MCF 10A (cell line): ENCODE data around the gene DOK6. TPM values are rescaled to one million over a fixed set of nuclear protein-coding genes. Genes with fewer than 3 reads are reported as not detected.

ENCODE experiments used
- BruUV-seq: library from RNA; stranded (reverse); fragments of 400-500 nt; replicated peaks from 2 replicates; lab custom pipeline; 2021; lab: Mats Ljungman, UMichigan
- CTCF ChIA-PET: fragments of 300-600 bp; sonication (Branson Sonifier 250); formaldehyde crosslinking; extraction: SDS; loops from one replicate; lab custom pipeline; 2021; ENCODE audit warnings: antibody characterized with exemption, inconsistent platforms; lab: Yijun Ruan, JAX
- POLR2A ChIA-PET: fragments of 300-600, 350-650 bp; sonication (Branson Sonifier 250); formaldehyde crosslinking; extraction: SDS; loops from one replicate; lab custom pipeline; 2020; ENCODE audit warnings: antibody characterized with exemption, inconsistent platforms; lab: Yijun Ruan, JAX
- DNase-seq: peaks from one replicate; pipeline ENCODE4 v3.0.0-alpha.2; 2018; ENCODE audit not compliant: unreplicated experiment
- H3K27ac Mint-ChIP-seq: one replicate; pipeline ENCODE4 v1.8.0; 2022; ENCODE audit warnings: mild to moderate bottlenecking, low read depth, mixed read lengths; ENCODE audit not compliant: unreplicated experiment
- H3K27me3 Mint-ChIP-seq: one replicate; pipeline ENCODE4 v1.8.0; 2022; ENCODE audit warnings: mixed read lengths; ENCODE audit not compliant: insufficient read depth, unreplicated experiment
- H3K36me3 Mint-ChIP-seq: one replicate; pipeline ENCODE4 v1.8.0; 2022; ENCODE audit warnings: mild to moderate bottlenecking, moderate library complexity, mixed read lengths; ENCODE audit not compliant: insufficient read depth, unreplicated experiment
- H3K4me1 Mint-ChIP-seq: one replicate; pipeline ENCODE4 v1.8.0; 2022; ENCODE audit warnings: mixed read lengths; ENCODE audit not compliant: insufficient read depth, unreplicated experiment
- H3K4me3 Mint-ChIP-seq: one replicate; pipeline ENCODE4 v1.8.0; 2022; ENCODE audit warnings: mild to moderate bottlenecking, moderate library complexity, mixed read lengths; ENCODE audit not compliant: unreplicated experiment
- H3K9me3 Mint-ChIP-seq: one replicate; pipeline ENCODE4 v1.8.0; 2022; ENCODE audit warnings: mixed read lengths; ENCODE audit not compliant: unreplicated experiment
- CTCF ChIP-seq: fragments of 200-600 bp; IDR thresholded peaks from one replicate; pipeline ENCODE4 v1.8.0; 2022; ENCODE audit warnings: antibody characterized with exemption, mild to moderate bottlenecking; ENCODE audit not compliant: unreplicated experiment
- intact Hi-C: fragments of 100-400 bp; cut with micrococcal nuclease; formaldehyde crosslinking; loops from 2 replicates; pipeline ENCODE4 v1.14.1; 2022
- total RNA-seq: library from RNA; stranded (reverse); gene quantifications from 2 replicates; pipeline ENCODE4 v1.2.3, GENCODE V29; 2022

DOK6 gene
- total RNA-seq, 1 experiment from 2014 or later = not detected

GRCh38 chr18:69364930-69365329, 35.8 kb upstream of the DOK6 start:
- ChIA-PET CTCF (interaction anchor here (0.6 kb wide), 1 partner anchor 142 kb away, joined by 3 read pairs; no protein-coding TSS in a partner anchor), POLR2A (interaction anchor here (0.6 kb wide), 1 partner anchor 183 kb away, joined by 3 read pairs; no protein-coding TSS in a partner anchor)
- H3K36me3 Mint-ChIP-seq = no peaks in the 10 kb centered on the region
- TF ChIP-seq CTCF = no peak
- DNase-seq = no peak
- no peak overlapping the region for H3K4me3 Mint-ChIP-seq
- intact Hi-C loops = no loop called here
- peaks cover 5% of the 10 kb centered on the region for H3K9me3 Mint-ChIP-seq
- H3K27me3 Mint-ChIP-seq = peaks cover 35% of the 10 kb centered on the region
- H3K27ac Mint-ChIP-seq = no peak overlapping the region
- BruUV-seq = no TSS peak
- no peaks in the 10 kb centered on the region for H3K4me1 Mint-ChIP-seq

GRCh38 chr18:69365658-69366057, 35.0 kb upstream of the DOK6 start:
- no TSS peak for BruUV-seq
- POLR2A ChIA-PET = no interaction called here
- H3K36me3 Mint-ChIP-seq = no peaks in the 10 kb centered on the region

GRCh38 chr18:69367104-69367503, 33.6 kb upstream of the DOK6 start:
- CTCF ChIA-PET = interaction anchor here (0.5 to 0.7 kb wide), 3 partner anchors 12 to 609 kb away, joined by 3 read pairs; no protein-coding TSS in a partner anchor
- no peak for TF ChIP-seq CTCF
- intact Hi-C loops = no loop called here
- H3K36me3 Mint-ChIP-seq = no peaks in the 10 kb centered on the region
- H3K27ac Mint-ChIP-seq = no peak overlapping the region
- POLR2A ChIA-PET = interaction anchor here (0.6 kb wide), 1 partner anchor 711 kb away, joined by 3 read pairs; no protein-coding TSS in a partner anchor
- H3K4me1 Mint-ChIP-seq = no peaks in the 10 kb centered on the region
- peaks cover 56% of the 10 kb centered on the region for H3K27me3 Mint-ChIP-seq
- BruUV-seq = no TSS peak
- H3K9me3 Mint-ChIP-seq = no peaks in the 10 kb centered on the region
- no peak for DNase-seq
- H3K4me3 Mint-ChIP-seq = no peak overlapping the region

More at GRCh38 chr18:69365658-69366057, 35.0 kb upstream of the DOK6 start:
- H3K4me1 Mint-ChIP-seq = no peaks in the 10 kb centered on the region
- intact Hi-C loops = no loop called here
- no peak for TF ChIP-seq CTCF
- CTCF ChIA-PET = interaction anchor here (0.7 kb wide), 1 partner anchor 296 kb away, joined by 3 read pairs; no protein-coding TSS in a partner anchor
- H3K27me3 Mint-ChIP-seq = peaks cover 42% of the 10 kb centered on the region
- H3K27ac Mint-ChIP-seq = no peak overlapping the region
- no peak overlapping the region for H3K4me3 Mint-ChIP-seq
- no peak for DNase-seq
- H3K9me3 Mint-ChIP-seq = no peaks in the 10 kb centered on the region

GRCh38 chr18:69371729-69372128, 29.0 kb upstream of the DOK6 start:
- no peaks in the 10 kb centered on the region for H3K36me3 Mint-ChIP-seq
- no peaks in the 10 kb centered on the region for H3K4me1 Mint-ChIP-seq
- ChIA-PET CTCF (no interaction called here), POLR2A (no interaction called here)
- peaks cover 79% of the 10 kb centered on the region for H3K27me3 Mint-ChIP-seq
- H3K9me3 Mint-ChIP-seq = no peaks in the 10 kb centered on the region
- H3K27ac Mint-ChIP-seq = no peak overlapping the region
- no peak overlapping the region for H3K4me3 Mint-ChIP-seq
- no peak for TF ChIP-seq CTCF
- intact Hi-C loops = no loop called here
- no TSS peak for BruUV-seq
- no peak for DNase-seq
